Endothelial cell of umbilical vein (primary cell): ENCODE results near the gene DCHS1.

ENCODE experiments used
- CTCF ChIP-seq, 2 donors: IDR thresholded peaks; 1 replicate in 1 of 2; 2 replicates in 1 of 2; pipeline ENCODE4 v1.5.1; 2011; ENCODE audit warnings: low read length in 2 of 2, mild to moderate bottlenecking in 2 of 2, moderate library complexity in 2 of 2, control low read depth in 1 of 2, inconsistent platforms in 1 of 2, low read depth in 1 of 2; ENCODE audit not compliant: insufficient read depth in 1 of 2; ENCODE audit errors: extremely low read depth in 1 of 2
- EZH2 ChIP-seq: IDR thresholded peaks from 2 replicates; pipeline ENCODE4 v1.6.1; 2012; ENCODE audit warnings: borderline replicate concordance, low read depth, mild to moderate bottlenecking, moderate library complexity, low read length, inconsistent platforms; ENCODE audit not compliant: severe bottlenecking
- FOS ChIP-seq: IDR thresholded peaks from 2 replicates; pipeline ENCODE4 v1.6.1; 2011; ENCODE audit warnings: mild to moderate bottlenecking, low read length, moderate library complexity, borderline replicate concordance; ENCODE audit not compliant: insufficient read depth
- JUN ChIP-seq: IDR thresholded peaks from 2 replicates; pipeline ENCODE4 v1.6.1; 2011; ENCODE audit warnings: borderline replicate concordance, low read depth; ENCODE audit not compliant: insufficient read length, insufficient read depth
- POLR2AphosphoS5 ChIP-seq: IDR thresholded peaks from 2 replicates; pipeline ENCODE4 v1.6.1; 2012; ENCODE audit warnings: low read depth, mild to moderate bottlenecking, control low read depth, low read length, moderate library complexity; ENCODE audit not compliant: insufficient read depth
- TF ChIP-seq, protein P1 (sequence below): IDR thresholded peaks from 2 replicates; pipeline ENCODE4 v1.6.1; 2011; ENCODE audit not compliant: insufficient read depth, insufficient read length

DNA sequence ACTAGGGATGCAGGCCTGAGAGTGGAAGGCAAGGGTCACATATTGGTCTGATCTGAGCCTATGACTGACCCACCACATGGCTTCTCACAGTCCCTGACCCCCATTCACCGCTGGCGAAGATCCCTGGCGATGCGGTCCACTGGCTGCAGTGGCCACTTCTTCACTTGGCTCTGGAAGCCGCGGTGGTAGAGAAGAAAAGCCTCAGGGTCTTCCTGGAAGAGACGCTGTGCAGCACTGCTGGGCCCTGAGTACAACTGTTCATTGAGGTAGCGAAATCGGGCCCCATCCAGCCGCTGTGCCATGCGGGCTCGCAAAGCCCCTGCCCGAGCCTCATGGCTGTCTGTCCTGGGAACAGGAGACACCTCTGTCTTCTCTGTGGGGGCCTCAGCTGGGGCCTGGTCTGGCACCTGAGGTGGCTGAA is 54.6 kb downstream of the DCHS1 start:
- TF ChIP-seq CTCF (IDR thresholded peaks at IDR 0.05; ENCODE audit: extremely low read depth in 1 of 2, insufficient read depth in 1 of 2, low read depth in 1 of 2, low read length in 2 of 2): no peak
- TF ChIP-seq, protein P1, sequence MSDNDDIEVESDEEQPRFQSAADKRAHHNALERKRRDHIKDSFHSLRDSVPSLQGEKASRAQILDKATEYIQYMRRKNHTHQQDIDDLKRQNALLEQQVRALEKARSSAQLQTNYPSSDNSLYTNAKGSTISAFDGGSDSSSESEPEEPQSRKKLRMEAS: no peak
- no peak for TF ChIP-seq EZH2
- no peak for TF ChIP-seq JUN
- TF ChIP-seq POLR2AphosphoS5: no peak
- TF ChIP-seq FOS: no peak
